Measurements from ENCODE around the gene PLCL2.

Gene PLCL2

DNA sequence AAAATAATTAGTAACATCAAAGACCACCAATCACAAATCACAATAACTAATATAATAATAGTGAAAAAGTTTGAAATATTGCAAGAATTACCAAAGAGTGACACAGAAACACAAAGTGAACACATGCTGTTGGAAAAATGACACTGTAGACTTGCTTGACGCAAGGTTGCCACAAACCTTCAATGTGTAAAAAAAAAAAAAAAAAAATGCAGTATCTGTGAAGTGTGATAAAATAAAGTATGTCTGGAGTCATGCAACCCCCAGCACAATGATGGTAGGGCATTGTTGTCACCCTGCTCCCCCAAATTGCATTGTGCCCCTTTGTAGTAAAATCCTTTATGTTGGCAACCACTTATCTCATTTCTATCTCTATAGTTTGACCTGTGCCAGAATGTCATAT, 190.6 kb downstream of the PLCL2 start:
- in situ Hi-C loops (cut with HindIII; ENCODE audit: low pct_ligation_motif_present, low sequenced_read_pairs), result no loop called here
- TF ChIP-seq, protein P1, sequence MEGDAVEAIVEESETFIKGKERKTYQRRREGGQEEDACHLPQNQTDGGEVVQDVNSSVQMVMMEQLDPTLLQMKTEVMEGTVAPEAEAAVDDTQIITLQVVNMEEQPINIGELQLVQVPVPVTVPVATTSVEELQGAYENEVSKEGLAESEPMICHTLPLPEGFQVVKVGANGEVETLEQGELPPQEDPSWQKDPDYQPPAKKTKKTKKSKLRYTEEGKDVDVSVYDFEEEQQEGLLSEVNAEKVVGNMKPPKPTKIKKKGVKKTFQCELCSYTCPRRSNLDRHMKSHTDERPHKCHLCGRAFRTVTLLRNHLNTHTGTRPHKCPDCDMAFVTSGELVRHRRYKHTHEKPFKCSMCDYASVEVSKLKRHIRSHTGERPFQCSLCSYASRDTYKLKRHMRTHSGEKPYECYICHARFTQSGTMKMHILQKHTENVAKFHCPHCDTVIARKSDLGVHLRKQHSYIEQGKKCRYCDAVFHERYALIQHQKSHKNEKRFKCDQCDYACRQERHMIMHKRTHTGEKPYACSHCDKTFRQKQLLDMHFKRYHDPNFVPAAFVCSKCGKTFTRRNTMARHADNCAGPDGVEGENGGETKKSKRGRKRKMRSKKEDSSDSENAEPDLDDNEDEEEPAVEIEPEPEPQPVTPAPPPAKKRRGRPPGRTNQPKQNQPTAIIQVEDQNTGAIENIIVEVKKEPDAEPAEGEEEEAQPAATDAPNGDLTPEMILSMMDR (IDR thresholded peaks at IDR 0.05; ENCODE audit: low read depth, low read length, missing control alignments), result no peak
- Histone ChIP-seq H3K27ac (no peak overlapping the region), H3K36me3 (replicated peaks) (no peaks in the 10 kb centered on the region), H3K4me3 (ENCODE audit: low read depth, low read length) (no peak overlapping the region), H3K27me3 (replicated peaks) (no peaks in the 10 kb centered on the region)
- no peak for DNase-seq

DNA sequence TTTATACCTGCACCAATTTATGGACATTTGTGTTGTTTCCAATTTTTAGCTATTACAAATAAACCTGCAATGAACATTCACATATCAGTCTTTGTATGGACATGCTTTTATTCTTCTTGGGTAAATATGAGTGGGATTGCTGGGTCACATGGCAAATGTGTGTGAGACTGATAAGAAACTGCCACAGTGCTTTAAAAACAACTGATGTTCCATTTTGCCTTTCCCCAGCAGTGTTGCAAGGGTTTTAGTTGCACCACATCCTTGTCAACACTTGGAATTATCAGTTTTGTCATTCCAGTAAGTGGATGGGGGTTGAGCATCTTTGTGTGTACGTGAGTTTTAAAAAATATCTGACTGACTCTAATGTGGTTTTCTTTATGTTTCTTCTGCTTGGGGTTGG, 191.2 kb downstream of the PLCL2 start:
- Histone ChIP-seq H3K27me3 (replicated peaks) (no peaks in the 10 kb centered on the region), H3K27ac (no peak overlapping the region), H3K36me3 (replicated peaks) (no peaks in the 10 kb centered on the region), H3K4me3 (ENCODE audit: low read depth, low read length) (no peak overlapping the region)
- TF ChIP-seq, protein P1 (IDR thresholded peaks at IDR 0.05; ENCODE audit: low read depth, low read length, missing control alignments), result no peak
- DNase-seq, result no peak
- in situ Hi-C loops (cut with HindIII; ENCODE audit: low pct_ligation_motif_present, low sequenced_read_pairs), result no loop called here

DNA sequence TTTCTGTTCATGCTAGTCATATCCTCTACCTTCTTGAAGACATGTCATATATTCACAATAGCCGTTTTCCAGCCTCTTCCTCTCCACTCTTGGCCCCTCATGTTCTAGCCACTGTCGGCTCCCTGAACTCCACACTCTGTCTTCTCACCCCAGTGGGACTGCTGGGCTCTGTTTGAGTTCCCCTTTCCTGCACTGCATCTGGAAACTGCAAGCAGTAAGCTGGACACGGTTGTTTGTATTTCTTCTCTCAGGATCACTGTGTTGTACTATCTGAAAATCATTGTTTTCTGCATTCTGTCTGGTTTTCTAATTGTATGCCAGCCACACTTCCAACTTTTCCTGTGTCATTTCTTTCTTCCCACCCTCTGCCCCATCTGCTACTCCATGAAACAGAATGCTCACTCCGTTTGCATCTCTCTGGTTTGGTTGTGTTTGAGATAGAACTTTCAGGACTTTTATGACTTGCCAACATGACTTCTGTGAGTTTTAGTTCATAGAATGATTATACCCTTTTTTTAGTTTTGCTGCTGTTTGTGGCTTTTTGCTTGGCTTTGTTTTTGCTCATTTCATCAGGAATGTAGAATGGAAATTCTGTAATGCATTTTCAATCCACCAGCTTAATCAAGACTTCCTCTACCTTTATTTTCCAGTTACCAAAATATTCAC, 192.3 kb downstream of the PLCL2 start:
- H3K4me3 ChIP-seq (ENCODE audit: low read depth, low read length), result no peak overlapping the region
- in situ Hi-C loops (cut with HindIII; ENCODE audit: low pct_ligation_motif_present, low sequenced_read_pairs), result no loop called here
- DNase-seq, result no peak
- TF ChIP-seq, protein P1 (IDR thresholded peaks at IDR 0.05; ENCODE audit: low read depth, low read length, missing control alignments), result no peak
- H3K27ac ChIP-seq, result no peak overlapping the region
- no peaks in the 10 kb centered on the region for H3K36me3 ChIP-seq (replicated peaks)
- H3K27me3 ChIP-seq (replicated peaks), result no peaks in the 10 kb centered on the region

DNA sequence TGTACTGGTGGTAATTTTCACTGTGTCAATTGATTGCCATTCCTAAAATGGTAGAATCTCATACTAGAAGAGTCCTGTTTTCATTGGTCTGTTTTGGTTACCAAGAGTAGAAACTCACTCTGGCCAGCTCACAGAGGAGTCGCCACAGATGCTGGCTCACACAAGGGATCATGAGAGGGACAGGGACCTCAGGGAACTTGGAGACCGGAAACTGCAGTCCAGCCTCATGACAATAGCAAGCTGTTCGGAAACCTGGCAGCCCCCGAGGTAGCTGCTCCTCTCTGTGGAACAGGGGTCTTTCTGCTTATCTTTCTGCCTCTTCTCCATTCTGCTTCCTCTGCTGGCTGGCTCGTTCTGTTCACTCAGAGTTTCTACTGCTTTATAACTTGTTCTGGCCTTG, 192.9 kb downstream of the PLCL2 start:
- in situ Hi-C loops (cut with HindIII; ENCODE audit: low pct_ligation_motif_present, low sequenced_read_pairs), result no loop called here
- Histone ChIP-seq H3K4me3 (ENCODE audit: low read depth, low read length) (no peak overlapping the region), H3K27me3 (replicated peaks) (no peaks in the 10 kb centered on the region), H3K36me3 (replicated peaks) (no peaks in the 10 kb centered on the region), H3K27ac (no peak overlapping the region)
- TF ChIP-seq, protein P1 (IDR thresholded peaks at IDR 0.05; ENCODE audit: low read depth, low read length, missing control alignments), result no peak
- DNase-seq, result no peak

DNA sequence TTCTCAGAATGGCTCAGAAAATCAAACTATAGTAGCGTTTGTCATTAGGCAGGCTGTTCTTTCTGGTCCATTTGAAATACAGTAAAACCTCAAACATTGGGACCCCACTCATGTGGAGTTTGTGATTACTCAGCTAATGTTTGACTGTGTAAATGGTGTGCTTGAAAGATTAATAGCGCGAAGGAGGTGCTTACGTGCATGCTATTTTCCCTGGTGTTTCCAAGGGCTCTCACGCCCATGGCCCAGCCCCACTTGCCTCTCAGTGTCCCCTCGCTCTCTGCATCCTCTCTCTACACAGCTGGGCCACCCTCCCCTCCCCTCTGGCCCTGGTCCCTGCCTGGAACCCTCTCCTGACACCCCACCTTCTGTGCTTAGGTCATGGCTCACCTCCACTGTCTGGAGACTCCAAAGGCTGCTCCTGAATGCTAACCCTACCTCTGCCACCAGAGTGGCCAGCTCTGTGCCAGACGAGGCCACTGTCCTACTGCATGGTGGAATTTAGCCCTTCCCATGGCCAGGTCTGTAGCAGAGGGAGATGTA, 194.2 kb downstream of the PLCL2 start:
- no peak for DNase-seq
- no peaks in the 10 kb centered on the region for H3K36me3 ChIP-seq (replicated peaks)
- no peaks in the 10 kb centered on the region for H3K27me3 ChIP-seq (replicated peaks)
- H3K27ac ChIP-seq, result no peak overlapping the region
- in situ Hi-C loops (cut with HindIII; ENCODE audit: low pct_ligation_motif_present, low sequenced_read_pairs), result no loop called here
- TF ChIP-seq, protein P1 (IDR thresholded peaks at IDR 0.05; ENCODE audit: low read depth, low read length, missing control alignments), result no peak
- no peak overlapping the region for H3K4me3 ChIP-seq (ENCODE audit: low read depth, low read length)

DNA sequence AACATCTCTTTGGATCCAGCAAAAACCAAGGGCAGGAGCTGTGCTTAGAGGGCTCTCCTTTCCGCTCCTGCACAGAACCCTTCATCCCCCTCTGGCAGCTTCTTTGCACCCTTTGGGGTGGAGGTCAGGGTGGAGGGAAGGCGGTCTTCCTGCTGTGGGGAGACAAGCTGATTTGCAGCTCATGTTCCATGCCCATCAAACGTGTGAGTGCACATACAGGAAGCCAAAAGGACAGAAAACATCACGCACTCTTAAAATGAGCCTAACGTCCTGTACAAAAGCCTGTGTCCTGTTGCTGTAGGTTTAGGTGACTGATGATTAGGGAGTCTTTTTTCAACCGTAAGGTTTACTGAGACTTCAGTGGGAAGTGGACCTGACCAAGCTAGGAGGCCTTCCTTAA, 195.2 kb downstream of the PLCL2 start:
- H3K36me3 ChIP-seq (replicated peaks), result no peaks in the 10 kb centered on the region
- DNase-seq, result no peak

More for the DNA sequence above, 195.2 kb downstream of the PLCL2 start:
- Histone ChIP-seq H3K27me3 (replicated peaks) (no peaks in the 10 kb centered on the region), H3K27ac (no peak overlapping the region), H3K4me3 (ENCODE audit: low read depth, low read length) (no peak overlapping the region)
- in situ Hi-C loops (cut with HindIII; ENCODE audit: low pct_ligation_motif_present, low sequenced_read_pairs), result no loop called here
- TF ChIP-seq, protein P1 (IDR thresholded peaks at IDR 0.05; ENCODE audit: low read depth, low read length, missing control alignments), result no peak

Data from brain microvascular endothelial cell (primary cell).